Gastrocnemius medialis (tissue), 4 donors: Measurements from ENCODE around the gene CELSR2.

ENCODE experiments used
- POLR2A ChIP-seq, 2 donors: fragments of 450-650 bp; IDR thresholded peaks; one replicate each; pipeline ENCODE4 v1.6.1; 2017; ENCODE audit warnings: antibody characterized with exemption in 2 of 2, mild to moderate bottlenecking in 2 of 2, moderate library complexity in 2 of 2
- TF ChIP-seq, protein P1 (sequence below), 5 experiments: fragments of 450-650 bp in 3 of 5; fragments of 200-600 bp in 2 of 5; sonication (generic) in 2 of 5; IDR thresholded peaks in 4 of 5; conservative IDR thresholded peaks in 1 of 5; 1 replicate in 4 of 5; 2 replicates in 1 of 5; pipeline ENCODE4 v1.5.1; 2016 to 2019; ENCODE audit warnings: antibody characterized with exemption in 5 of 5, mild to moderate bottlenecking in 3 of 5, moderate library complexity in 3 of 5

DNA sequence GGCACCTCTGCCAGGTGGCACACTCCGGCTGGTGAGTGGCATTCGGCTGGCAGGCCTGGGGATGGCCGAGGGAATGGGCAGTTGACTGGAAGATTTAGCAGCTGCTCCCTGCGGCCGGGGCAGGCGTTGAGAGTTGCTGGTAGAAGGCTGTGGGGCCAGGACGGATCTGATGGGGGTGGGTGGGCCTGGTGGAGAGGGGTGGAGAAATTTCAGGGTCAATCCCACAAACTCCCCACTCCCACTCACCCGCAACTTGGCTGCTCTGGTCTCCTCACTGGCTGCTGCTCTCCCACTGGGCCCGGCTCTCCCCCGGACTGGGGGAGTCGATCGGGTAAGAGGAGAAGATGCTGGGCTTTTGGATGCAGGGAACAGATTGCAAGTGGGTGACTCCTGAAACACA is 31.5 kb downstream of the CELSR2 start:
- TF ChIP-seq, protein P1, sequence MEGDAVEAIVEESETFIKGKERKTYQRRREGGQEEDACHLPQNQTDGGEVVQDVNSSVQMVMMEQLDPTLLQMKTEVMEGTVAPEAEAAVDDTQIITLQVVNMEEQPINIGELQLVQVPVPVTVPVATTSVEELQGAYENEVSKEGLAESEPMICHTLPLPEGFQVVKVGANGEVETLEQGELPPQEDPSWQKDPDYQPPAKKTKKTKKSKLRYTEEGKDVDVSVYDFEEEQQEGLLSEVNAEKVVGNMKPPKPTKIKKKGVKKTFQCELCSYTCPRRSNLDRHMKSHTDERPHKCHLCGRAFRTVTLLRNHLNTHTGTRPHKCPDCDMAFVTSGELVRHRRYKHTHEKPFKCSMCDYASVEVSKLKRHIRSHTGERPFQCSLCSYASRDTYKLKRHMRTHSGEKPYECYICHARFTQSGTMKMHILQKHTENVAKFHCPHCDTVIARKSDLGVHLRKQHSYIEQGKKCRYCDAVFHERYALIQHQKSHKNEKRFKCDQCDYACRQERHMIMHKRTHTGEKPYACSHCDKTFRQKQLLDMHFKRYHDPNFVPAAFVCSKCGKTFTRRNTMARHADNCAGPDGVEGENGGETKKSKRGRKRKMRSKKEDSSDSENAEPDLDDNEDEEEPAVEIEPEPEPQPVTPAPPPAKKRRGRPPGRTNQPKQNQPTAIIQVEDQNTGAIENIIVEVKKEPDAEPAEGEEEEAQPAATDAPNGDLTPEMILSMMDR (IDR thresholded peaks at IDR 0.05 in 4 of 5, conservative IDR thresholded peaks at IDR 0.05 in 1 of 5), result no peak
- TF ChIP-seq POLR2A (IDR thresholded peaks at IDR 0.05), result no peak
